Anterior cingulate cortex (tissue), 58 donors: ENCODE measurements around the gene CDON.
"Not testable (repeated sequence)": the region's sequence is repeated elsewhere in the genome, so short reads cannot be mapped to it uniquely, and the experiment has no call there.

ENCODE experiments used
- DNase-seq, 58 donors: peaks; one replicate each; lab custom pipeline; 2025; lab: John Stamatoyannopoulos, UW

Gene CDON

GRCh38 chr11:125933030-125933813 lies 129.4 kb downstream of the CDON start:
- peak in 1 of 58 donors; percentile 14 for DNase-seq

GRCh38 chr11:125932301-125932700 lies 130.4 kb downstream of the CDON start:
- DNase-seq, result no peak

- no peak for DNase-seq
Observed at GRCh38 chr11:125931668-125932067, 131.0 kb downstream of the CDON start.

- no peak for DNase-seq
Observed at GRCh38 chr11:125931116-125931515, 131.6 kb downstream of the CDON start.

GRCh38 chr11:125930076-125930450 lies 132.6 kb downstream of the CDON start:
- DNase-seq, result no peak

- peak in 9 of 58 donors; percentile 8 to 31 (median 17) for DNase-seq
Observed at GRCh38 chr11:125929445-125930075, 133.1 kb downstream of the CDON start.

- DNase-seq, result no peak
Observed at GRCh38 chr11:125926682-125927081, 136.0 kb downstream of the CDON start.

- DNase-seq, result peak in 2 of 58 donors; percentile 12 to 22
Observed at GRCh38 chr11:125925804-125926203, 136.9 kb downstream of the CDON start.

GRCh38 chr11:125925247-125925740 lies 137.4 kb downstream of the CDON start:
- no peak for DNase-seq

GRCh38 chr11:125924384-125925007 lies 138.2 kb downstream of the CDON start:
- DNase-seq, result no peak

GRCh38 chr11:125923633-125924032 lies 139.0 kb downstream of the CDON start:
- DNase-seq, result no peak

GRCh38 chr11:125923012-125923579 lies 139.6 kb downstream of the CDON start:
- DNase-seq, result peak in 39 of 58 donors; percentile 7 to 80 (median 29)

- DNase-seq, result no peak
Observed at GRCh38 chr11:125922156-125922555, 140.5 kb downstream of the CDON start.

GRCh38 chr11:125921042-125921441 lies 141.6 kb downstream of the CDON start:
- DNase-seq, result no peak

- DNase-seq, result no peak
Observed at GRCh38 chr11:125918140-125918840, 144.4 kb downstream of the CDON start.

GRCh38 chr11:125916683-125917347 lies 145.9 kb downstream of the CDON start:
- no peak for DNase-seq

GRCh38 chr11:125914601-125915000 lies 148.1 kb downstream of the CDON start:
- not testable (repeated sequence) for DNase-seq

GRCh38 chr11:125910226-125910849 lies 152.3 kb downstream of the CDON start:
- DNase-seq, result peak in 4 of 58 donors; percentile 11 to 34 (median 14)
